GOT3 (cell line): Measurements from ENCODE around the gene HHAT.

Experiments used
- DNase-seq: peaks from one replicate; lab custom pipeline; 2025; ENCODE audit warnings: mixed read lengths; lab: John Stamatoyannopoulos, UW

HHAT gene

DNA sequence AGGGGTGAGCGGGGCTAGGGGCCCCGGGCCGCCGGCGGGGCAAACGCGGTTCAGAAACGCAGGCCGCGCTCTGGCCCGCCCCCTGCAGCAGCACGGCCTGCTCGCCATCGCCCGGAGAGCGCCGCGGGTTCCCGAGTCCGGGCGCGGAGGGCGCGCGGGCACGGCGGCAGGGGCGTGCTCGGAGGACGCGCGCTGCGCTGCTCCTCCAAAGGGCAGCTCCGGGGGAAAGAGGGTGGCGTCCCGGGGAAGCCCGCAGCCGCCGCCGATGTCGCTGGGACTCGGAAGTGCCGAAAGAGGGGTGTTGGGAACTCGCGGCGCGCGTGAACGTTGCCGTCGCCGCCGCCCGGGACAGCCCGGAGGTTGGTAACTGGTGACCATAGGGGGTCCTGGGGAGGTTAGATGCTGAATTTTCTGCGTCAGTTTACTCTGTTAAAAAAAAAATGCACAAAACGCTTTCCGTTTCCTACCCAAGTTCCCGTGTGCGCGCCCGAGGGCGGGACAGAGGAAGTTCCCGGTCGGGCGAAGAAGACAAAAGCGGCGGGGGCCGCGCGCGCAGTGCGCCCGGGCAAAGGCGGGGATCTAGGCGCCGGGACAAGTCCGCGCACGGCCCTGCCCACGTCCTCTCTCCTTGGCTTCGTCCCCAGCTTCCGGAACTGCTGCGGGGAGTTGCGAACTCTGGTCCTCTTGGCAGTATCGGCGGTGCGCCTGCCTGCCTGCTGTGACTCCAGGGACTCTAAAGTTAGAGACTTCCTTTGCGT lies at the start of gene HHAT:
Gene HHAT, plus strand, starts transcription at position 157 of the 758 bp plus-strand sequence. CDS start 20,074 bp downstream, outside the sequence.
- peak; percentile 42 for DNase-seq

DNA sequence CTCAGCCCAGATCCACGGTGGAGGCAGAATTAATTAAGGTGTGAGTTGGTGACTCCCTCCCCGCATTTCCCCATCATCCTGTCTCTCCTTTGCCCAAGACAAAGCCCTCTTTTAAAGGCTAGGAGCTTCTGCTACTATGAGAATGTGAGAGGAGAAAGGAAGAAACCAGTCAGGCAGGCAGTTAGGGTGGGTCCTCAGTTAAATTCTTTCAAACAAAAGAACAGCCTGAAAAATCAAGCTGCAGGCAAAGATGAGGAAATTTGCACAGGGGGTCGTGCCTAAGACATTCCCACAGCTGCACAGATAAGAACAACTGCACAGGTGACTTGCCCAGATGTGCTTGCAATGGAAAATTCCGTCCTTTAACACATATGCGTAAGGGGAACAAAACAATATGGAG lies 48.5 kb upstream of the HHAT start:
- no peak for DNase-seq

DNA sequence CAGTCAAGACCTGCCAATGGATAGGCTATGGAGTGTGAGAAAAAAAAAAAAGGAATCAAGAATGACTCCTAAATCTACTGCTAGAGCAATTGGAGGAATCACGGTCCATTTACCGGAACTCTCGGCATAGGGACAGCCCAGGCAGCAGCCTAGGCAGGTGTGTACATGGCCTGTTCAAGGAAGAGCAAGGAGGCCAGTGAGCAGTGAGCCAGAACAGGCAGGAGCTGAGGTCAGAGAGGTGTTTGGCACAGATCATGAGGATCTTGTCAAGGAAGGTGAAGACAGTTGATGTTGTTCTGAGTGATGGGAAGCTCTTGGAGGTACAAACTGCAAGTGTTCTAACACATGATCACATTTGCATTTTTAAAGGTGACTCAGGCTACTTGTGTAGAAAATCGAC lies 40.6 kb upstream of the HHAT start:
- DNase-seq = no peak

DNA sequence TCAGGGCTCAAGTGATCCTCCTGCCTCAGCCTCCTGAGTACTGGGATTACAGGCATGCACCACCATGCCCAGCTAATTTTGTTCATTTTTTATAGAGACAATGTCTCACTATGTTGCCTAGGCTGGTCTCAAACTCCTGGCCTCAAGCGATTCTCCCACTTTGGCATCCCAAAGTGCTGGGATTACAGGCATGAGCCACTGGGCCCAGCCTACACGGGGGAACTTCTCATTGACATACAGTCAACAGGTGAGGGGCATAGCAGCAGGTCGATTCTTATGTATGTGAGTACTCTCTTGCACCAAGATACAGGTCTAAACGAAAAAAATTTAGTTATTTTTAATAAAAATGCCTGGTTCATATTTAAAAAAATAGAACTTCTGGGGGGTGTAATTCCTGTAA lies 39.5 kb upstream of the HHAT start:
- DNase-seq = no peak

DNA sequence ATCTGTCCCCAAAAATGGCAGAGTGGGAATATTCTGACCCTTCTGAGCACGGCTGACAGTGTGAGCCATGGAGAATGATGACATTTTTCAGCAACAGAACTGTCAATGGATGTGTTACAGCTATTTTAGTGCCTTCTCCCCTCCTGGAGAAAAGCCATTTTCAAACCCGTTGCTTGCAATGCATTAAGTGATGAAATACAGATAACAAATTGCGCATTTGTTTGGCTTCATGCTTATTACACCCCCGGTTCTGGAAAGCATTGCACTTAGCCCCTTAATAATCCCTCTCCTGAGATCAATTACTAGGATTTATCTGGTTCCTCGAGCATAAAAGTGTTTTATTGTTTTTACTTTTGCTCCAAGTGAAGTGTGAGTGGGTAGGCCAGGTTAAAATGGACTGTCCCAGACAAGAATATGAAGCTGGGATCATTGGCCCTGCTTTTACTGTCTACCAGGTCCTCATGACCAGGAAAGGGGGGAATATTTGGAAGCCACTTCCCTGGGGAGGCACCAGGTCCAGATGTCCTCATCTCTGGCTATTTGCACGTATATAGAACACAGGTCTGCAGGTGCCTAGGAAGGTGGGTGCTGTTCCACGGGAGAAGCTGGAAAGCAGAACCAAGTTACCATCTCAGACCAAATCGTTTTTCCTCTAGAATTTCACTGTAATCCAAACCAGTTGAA lies 37.5 kb upstream of the HHAT start:
- no peak for DNase-seq

DNA sequence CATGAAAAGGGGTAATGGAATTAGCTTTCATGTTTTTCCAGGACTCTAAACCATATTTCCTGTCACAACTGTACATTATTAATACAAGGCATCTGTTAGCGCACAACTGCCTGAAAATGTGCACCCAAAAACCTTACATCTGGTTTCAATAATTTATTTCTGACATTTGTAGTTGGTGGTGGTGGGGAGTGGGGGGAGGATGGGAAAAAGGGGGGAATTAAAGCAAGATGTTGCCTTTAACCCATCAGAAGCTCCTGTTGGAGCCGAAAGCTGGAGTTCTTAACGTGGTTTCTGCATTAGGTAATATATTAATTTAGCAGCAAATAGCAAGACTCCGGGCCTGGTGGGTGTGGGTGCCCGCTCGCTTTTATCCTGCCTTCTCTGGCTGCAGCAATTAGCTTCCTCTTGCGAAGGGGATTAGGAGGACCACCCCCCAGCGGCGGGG lies 36.9 kb upstream of the HHAT start:
- DNase-seq = no peak

DNA sequence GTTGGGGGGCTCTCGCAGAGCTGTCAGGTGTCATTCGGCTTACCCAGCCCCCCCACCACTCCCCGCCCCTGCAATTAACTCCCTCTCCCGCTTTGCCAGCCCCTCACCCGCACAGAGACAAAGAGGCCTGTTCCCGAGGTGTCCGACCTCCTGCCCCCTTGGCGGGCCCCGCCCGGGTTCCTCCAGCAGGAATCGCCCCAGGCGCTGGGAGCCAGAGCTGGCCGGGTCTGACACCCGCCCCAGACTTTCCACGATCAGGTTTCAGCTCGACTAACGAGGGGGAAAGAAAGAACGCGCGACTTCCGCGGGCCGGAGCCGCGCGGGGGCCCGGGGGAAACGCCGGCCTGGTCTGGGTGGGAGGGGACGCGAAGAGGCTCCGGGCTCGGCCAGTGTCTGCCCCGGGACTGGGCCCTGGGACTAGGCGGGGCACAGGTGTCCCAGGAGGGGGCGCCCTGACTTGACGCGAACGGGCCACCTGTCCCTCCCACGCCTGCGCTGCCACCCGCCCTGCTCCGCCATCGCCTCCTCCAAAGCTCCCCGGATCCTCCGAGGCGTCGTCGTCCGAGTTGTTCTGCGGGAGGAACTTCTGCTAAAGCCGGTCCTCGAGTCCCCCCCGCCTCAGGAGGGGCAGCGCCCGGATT lies 36.4 kb upstream of the HHAT start:
- no peak for DNase-seq

DNA sequence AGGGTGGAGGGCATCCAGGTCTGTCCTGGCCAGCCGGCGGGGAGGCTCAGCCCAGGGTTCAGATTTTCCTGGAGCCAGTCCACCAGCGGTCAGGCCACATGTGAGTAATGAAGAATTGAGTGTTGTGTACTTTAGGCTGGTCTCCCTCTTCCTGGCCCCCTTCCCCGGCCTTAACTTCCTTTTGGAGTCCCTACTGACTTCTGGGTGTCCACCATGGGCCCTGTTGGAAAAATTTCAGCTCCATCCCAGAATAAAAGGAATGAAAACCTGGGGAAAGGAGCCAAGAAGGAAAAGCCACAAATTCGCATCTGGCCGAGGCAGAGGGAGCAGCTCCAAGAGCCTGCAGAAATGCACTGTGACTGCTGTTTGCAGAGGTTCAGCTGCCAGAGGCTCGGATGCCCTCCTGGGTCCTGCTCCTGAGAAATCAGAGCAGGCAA lies 35.5 kb upstream of the HHAT start:
- peak; percentile 35 for DNase-seq

DNA sequence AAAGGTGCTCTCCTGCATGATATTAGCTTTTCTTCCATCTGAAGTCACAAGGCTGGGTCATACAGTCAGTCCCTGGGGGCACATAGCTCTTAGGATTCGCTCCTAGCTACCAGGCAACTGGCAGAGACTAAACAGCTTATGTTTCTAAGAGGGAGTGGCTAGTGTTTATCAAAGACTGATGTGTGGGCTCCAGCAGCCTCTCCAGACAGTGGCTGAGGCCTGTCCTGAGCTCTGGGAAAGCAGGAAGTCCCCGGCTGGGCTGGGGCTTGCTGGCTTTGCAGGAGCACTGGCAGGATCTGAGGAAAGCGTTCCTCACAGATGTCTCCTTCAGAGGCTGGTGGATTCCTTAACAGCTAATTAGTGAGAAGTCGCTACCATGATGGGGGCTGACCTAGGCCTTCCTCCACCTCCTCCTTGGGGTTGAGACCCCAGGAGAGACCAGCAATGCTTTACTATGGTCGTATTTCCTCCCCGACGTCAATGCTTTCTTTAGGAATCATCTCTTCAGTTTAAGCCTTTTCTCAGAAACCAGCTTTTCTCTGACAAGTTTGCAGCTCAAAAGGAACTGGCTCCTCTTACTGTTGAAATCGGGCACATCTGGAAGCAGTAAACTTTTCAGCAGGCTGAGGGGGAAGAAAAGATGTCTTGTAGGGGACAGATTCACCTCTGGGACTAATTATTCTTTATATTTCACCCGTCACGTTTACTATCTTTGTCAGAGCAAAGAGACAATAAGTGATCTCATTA lies 33.5 kb upstream of the HHAT start:
- DNase-seq = peak; percentile 18

DNA sequence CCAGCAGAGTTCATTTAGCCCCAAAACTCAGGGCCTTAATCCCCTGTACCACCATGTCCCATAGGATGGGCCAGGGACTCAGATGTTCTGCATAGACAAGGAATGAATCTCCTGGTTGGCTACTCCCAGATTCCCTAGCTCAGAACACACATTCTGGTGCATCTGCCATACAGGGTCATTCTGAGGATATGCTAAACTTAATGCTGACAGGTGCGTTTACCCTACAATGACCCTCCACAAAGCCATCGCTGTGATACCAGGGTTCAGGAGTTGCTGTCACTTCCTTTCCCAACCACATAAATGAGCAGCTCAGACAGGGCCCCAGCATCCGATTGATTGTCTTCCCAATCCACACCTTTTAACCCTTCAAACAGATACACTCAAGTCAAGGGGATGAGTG lies 32.0 kb upstream of the HHAT start:
- DNase-seq = no peak

DNA sequence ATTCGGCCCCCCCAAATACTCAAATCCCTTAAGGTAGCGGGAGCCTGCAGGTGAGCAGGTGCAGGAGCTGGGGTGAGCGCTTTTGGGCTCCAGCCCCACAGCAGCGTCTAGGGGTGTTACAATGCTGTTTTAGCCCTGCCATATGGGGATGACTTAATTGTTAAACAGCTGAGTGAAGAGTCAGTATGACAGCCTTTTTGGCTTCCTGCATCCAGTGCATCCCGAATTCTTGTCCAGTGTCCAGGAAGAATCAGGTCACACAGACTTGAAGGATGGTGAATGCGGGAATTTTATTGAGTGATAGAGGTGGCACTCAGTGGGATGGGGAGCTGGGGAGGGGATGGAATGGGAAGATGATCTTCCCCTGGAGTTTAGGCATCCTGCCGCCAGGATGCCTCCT lies 30.4 kb upstream of the HHAT start:
- DNase-seq = no peak

DNA sequence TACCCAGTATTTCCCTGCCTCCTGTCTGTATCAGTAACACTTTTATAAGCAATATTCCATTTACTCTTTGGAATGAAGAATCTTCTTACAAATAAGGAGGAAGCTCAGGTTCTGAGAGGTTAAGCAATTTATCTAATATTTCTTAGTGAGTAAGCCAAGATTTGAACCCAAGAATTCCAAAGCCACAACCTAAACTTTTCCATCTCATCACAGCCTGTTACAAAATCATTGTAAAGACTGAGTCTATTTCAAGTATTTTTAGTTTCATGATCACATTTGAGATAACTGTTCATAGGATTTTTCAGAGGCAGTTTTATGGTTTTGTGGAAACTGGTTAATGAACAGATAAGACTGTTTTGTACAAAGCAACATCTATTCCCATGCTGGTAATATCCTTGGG lies 29.8 kb upstream of the HHAT start:
- no peak for DNase-seq

DNA sequence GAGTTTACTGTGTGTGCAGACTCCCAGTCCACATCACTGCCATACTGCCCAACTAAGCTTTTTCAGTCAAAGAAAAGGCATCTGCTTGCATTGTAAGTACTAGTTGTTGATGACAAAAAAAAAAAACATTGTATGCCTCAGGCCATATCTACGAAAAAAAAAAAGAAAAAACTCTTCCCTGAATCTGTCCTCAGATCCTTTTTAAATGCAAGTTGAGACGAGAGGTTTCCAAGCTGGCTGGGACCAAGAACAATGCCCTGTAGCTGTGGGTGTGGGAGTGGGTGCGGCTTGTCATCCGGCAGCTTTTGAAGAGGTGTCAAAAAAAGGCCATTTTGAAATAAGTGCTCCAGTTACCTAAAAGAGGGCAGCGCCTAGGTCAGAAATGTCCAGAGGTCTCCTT lies 29.2 kb upstream of the HHAT start:
- no peak for DNase-seq

DNA sequence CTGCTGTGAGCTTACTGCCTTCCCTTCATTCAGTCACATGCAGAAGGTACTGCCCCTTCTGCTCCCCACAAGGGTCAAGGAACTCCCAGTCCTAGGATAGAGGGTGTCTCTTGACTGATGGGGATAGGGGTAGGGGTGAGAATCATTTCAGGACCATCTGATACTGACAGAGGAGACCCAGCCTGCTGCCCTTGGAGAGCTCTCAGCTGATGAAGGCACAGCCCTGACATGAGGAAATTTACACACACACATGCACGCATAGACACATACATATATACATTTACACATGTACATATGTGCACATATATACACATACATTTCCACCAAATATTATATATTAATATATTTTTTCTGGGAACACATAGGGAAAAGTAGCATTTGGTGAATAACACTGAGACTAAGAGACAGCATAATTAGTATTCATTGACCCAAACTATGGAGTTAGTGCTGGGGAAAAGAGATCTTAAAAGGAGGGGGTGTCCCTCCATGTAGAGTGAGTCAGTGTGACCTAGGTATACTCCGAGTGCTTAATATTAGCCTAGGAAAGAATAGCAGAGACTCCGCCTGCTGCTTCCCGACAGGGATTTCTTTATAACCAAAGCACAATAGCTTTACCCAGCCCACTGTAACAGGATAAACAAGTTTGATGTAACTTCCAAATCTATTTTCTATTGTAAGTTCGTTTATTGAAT lies 27.6 kb upstream of the HHAT start:
- no peak for DNase-seq

DNA sequence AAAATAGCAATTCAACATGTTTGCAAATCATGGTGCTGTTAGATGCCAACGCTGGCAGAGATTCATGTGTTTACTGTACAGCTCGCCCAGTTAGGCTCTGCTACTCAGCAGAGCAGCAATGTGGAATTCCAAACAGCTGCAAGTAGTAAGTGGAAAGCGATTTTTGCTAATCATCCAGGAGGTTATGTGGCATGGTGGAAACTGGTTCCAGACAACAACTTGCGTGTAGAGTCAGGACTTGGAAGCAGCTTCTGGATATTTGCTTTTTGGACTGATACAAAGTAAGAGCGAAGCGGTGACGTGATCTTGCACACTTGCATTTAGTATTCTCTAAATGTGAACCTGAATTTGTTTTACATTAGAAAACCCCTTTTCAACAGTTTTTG lies 27.1 kb upstream of the HHAT start:
- DNase-seq = no peak

DNA sequence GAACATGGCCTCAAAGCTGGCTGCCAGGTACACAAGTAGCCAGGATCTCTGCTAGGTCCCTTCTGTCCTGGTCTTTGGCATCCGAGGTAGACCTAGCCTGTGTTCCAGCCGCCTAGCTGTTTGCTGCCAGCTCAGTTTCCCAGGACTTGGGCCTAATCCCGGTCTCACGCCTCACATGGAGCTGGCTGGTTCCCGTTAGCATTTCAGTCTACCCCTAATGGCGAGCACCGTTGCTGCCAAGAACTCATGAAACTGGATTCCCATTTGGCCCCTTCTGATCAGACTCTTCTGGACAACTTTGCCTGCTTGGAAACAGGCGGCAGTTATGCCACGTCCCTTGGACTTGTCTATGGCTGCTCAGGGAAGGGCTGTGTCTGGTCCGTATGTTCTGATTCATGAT lies 26.2 kb upstream of the HHAT start:
- DNase-seq = no peak

DNA sequence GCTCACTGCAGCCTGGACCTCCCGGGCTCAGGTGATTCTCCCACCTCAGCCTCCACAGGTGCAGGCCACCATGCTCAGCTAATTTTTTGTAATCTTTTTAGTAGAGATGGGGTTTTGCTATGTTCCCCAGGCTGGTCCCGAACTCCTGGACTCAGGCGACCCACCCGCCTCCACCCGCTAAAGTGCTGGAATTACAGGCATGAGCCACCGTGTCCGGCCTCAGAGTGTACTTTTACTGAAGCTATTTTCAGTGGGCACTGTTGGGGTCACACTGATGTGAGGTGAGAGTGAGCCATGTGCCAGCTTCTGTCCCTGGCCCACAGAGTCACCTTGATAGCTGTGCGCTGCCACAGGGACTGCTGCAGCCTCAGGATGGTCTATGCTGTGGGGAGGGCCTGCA lies 25.3 kb upstream of the HHAT start:
- DNase-seq = no peak

DNA sequence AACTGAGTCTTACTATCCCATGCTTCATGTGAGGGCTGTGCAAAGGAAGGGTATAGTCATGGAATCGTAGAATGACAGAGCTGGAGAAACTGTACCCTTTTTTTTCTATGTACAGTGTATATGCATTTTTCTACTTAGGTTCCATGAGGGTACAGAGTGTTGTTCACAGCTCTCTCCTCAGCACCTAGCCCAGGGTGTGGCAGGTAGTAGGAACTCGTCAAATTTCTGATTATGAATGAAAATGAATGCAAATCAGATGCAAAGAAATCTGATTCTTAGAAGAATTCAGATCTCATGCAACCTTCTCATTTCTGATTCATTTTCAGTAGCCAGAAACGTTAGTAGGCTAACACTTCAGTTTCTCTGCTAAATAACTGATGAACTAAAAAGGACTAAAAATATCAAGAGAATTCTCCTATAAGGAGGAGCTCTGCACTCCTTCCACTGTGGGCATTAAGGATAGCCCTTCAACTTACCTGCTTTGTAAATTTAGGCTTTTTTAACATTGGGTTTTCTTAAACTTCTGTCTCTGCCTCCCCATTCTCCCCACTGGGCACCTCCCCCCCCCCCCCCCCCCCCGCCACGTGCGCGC lies 18.0 kb upstream of the HHAT start:
- DNase-seq = no peak

DNA sequence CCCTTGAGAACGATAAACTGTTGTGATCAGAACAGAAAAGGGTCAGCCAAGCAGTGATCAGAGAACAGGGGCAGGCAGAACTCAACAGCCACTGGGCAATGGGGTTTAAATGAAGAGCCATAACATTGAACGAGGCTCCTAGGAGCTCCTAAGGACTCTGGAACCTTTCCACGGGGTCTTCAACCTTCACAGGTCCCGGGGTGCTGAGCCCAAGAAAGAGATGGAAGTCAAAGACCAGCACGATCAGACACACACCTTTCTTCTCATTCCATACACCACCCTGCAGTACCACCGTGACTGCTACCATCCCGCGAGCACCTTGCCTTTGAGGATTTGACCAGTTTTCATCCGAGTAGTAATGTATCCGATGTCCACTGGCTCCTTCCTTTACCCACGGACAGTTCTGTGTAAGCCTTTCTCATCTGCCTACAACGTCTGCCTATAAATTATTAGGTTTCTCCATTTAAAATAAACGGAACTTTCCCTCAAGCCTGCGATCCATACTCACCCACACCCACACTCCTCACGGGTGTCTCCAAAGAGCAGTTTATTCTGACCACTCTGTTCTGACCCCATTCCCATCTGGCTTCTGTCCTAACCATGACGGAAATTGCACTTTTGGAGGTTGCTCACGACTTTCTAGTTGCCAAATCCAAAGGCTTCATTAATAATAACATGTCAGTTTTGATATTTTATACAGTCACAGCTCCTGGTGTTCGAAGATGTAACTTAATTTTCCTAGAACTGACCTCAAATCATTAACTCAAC lies 16.8 kb upstream of the HHAT start:
- no peak for DNase-seq

DNA sequence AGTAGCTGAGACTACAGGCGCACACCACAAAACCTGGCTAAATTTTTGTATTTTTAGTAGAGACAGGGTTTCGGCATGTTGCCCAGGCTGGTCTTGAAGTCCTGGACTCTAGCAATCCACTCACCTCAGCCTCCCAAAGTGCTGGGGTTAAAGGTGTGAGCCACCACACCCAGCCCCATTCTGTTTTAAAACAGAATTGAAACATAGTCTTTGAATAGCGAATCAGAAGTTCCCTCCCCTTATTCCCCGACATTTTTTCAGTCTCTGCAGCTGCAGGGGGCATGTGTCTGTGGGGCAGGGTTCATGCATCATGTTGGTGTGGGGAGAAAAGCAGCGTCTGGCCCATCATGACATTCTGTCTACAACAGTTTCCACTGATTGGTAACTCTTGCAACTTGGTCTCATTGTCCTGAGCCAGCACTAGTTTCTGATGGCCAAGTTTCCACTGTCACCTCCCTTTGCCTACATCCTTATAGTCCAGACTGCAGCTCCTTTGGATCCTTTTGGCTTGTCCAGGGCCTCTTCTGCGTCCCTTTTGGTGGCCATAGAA lies 15.6 kb upstream of the HHAT start:
- DNase-seq = no peak
